Smooth muscle cell (in vitro differentiated cells): ENCODE data around the gene MUSK. TPM values are rescaled to one million over a fixed set of nuclear protein-coding genes. Genes with fewer than 3 reads are reported as not detected.
A peak's percentile ranks its signal among the peaks of the same experiment; 100 is the strongest.

Experiments
- DNase-seq: peaks from one replicate; lab custom pipeline; 2025; ENCODE audit not compliant: unreplicated experiment; lab: John Stamatoyannopoulos, UW
- H2AFZ ChIP-seq: fragments of 200-600 bp; sonication (generic); 2 replicates; pipeline ENCODE4 v1.6.0; 2016; ENCODE audit warnings: antibody characterized with exemption, low read depth, mild to moderate bottlenecking
- H3F3A ChIP-seq: fragments of 200-600 bp; sonication (generic); 2 replicates; pipeline ENCODE4 v1.6.0; 2017; ENCODE audit warnings: antibody characterized with exemption, low read depth
- H3K27ac ChIP-seq: fragments of 200-600 bp; sonication (generic); 2 replicates; pipeline ENCODE4 v1.5.1; 2016; ENCODE audit warnings: low read depth, mild to moderate bottlenecking
- H3K27me3 ChIP-seq: fragments of 200-600 bp; sonication (generic); 2 replicates; pipeline ENCODE4 v1.6.1; 2016; ENCODE audit warnings: low read depth, mild to moderate bottlenecking
- H3K36me3 ChIP-seq: fragments of 200-600 bp; sonication (generic); 2 replicates; pipeline ENCODE4 v1.5.1; 2016; ENCODE audit warnings: low read depth
- H3K4me1 ChIP-seq: fragments of 200-600 bp; sonication (generic); 2 replicates; pipeline ENCODE4 v1.5.1; 2016; ENCODE audit warnings: low read depth
- H3K4me2 ChIP-seq: fragments of 200-600 bp; sonication (generic); 2 replicates; pipeline ENCODE4 v1.6.0; 2016; ENCODE audit warnings: mild to moderate bottlenecking
- H3K4me3 ChIP-seq: fragments of 200-600 bp; sonication (generic); 2 replicates; pipeline ENCODE4 v1.5.1; 2016; ENCODE audit warnings: mild to moderate bottlenecking
- H3K79me2 ChIP-seq: fragments of 200-600 bp; sonication (generic); 2 replicates; pipeline ENCODE4 v1.6.0; 2016; ENCODE audit warnings: low read depth, mild to moderate bottlenecking
- H3K9ac ChIP-seq: fragments of 200-600 bp; sonication (generic); 2 replicates; pipeline ENCODE4 v1.6.0; 2016; ENCODE audit warnings: low read depth
- H3K9me3 ChIP-seq: fragments of 200-600 bp; sonication (generic); replicated peaks from 2 replicates; pipeline ENCODE4 v1.5.1; 2016; ENCODE audit warnings: low read depth
- H4K20me1 ChIP-seq: fragments of 200-600 bp; sonication (generic); 2 replicates; pipeline ENCODE4 v1.6.0; 2016; ENCODE audit warnings: low read depth
- WGBS: methylation state at CpG from one replicate; pipeline ENCODE4 v1.1.7; 2016; ENCODE audit warnings: low lambda C conversion rate; 5-methylcytosine and 5-hydroxymethylcytosine counted together
- polyA plus RNA-seq: library from polyadenylated mRNA; unstranded; fragments of >200 nt; fragmentation: Nextera tagmentation; extraction: Ambion mirVana; gene quantifications from 2 replicates; pipeline ENCODE4 v1.2.1, GENCODE V29; 2016
- total RNA-seq: library from RNA; depleted of rRNA; stranded (reverse); fragments of >200 nt; gene quantifications from 2 replicates; pipeline ENCODE4 v1.2.3, GENCODE V29; 2014
- TF ChIP-seq, protein P1 (sequence below): fragments of 200-600 bp; sonication (generic); IDR thresholded peaks from 2 replicates; pipeline ENCODE4 v1.5.1; 2017; ENCODE audit warnings: borderline replicate concordance, mild to moderate bottlenecking, antibody characterized with exemption; ENCODE audit not compliant: insufficient read depth, poor library complexity, severe bottlenecking

MUSK gene
- total and polyA plus RNA-seq, 2 experiments from 2014 or later, result not detected

GRCh38 chr9:110764006-110764405 is 95.4 kb downstream of the MUSK start:
- no peaks in the 10 kb centered on the region for H3F3A ChIP-seq
- WGBS, result 90% methylated on average over 3 of the region's 3 CpGs
- H3K36me3 ChIP-seq, result no peaks in the 10 kb centered on the region
- H4K20me1 ChIP-seq, result no peaks in the 10 kb centered on the region
- peak overlapping the region; percentile 61 for H3K27ac ChIP-seq
- H3K4me2 ChIP-seq, result no peak overlapping the region
- H3K9ac ChIP-seq, result no peak overlapping the region
- no peak overlapping the region for H3K4me3 ChIP-seq
- H3K9me3 ChIP-seq, result no peaks in the 10 kb centered on the region
- H2AFZ ChIP-seq, result no peak overlapping the region
- H3K79me2 ChIP-seq, result no peaks in the 10 kb centered on the region
- H3K27me3 ChIP-seq, result no peaks in the 10 kb centered on the region
- no peak for DNase-seq
- TF ChIP-seq, protein P1, sequence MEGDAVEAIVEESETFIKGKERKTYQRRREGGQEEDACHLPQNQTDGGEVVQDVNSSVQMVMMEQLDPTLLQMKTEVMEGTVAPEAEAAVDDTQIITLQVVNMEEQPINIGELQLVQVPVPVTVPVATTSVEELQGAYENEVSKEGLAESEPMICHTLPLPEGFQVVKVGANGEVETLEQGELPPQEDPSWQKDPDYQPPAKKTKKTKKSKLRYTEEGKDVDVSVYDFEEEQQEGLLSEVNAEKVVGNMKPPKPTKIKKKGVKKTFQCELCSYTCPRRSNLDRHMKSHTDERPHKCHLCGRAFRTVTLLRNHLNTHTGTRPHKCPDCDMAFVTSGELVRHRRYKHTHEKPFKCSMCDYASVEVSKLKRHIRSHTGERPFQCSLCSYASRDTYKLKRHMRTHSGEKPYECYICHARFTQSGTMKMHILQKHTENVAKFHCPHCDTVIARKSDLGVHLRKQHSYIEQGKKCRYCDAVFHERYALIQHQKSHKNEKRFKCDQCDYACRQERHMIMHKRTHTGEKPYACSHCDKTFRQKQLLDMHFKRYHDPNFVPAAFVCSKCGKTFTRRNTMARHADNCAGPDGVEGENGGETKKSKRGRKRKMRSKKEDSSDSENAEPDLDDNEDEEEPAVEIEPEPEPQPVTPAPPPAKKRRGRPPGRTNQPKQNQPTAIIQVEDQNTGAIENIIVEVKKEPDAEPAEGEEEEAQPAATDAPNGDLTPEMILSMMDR, result no peak
- H3K4me1 ChIP-seq, result no peaks in the 10 kb centered on the region

- Histone ChIP-seq H3K79me2 (no peaks in the 10 kb centered on the region), H3F3A (no peaks in the 10 kb centered on the region), H3K27ac (no peak overlapping the region), H3K36me3 (no peaks in the 10 kb centered on the region), H4K20me1 (no peaks in the 10 kb centered on the region), H3K4me3 (no peak overlapping the region), H3K9me3 (no peaks in the 10 kb centered on the region), H3K4me1 (no peaks in the 10 kb centered on the region), H3K4me2 (no peak overlapping the region), H2AFZ (no peak overlapping the region), H3K9ac (no peak overlapping the region), H3K27me3 (no peaks in the 10 kb centered on the region)
- DNase-seq, result no peak
- TF ChIP-seq, protein P1, result no peak
- 86% methylated on average over 2 of the region's 2 CpGs for WGBS
These were observed 97.3 kb downstream of the MUSK start for GRCh38 chr9:110765926-110766325.

GRCh38 chr9:110767559-110768063 is 99.0 kb downstream of the MUSK start:
- TF ChIP-seq, protein P1, result no peak
- H4K20me1 ChIP-seq, result no peaks in the 10 kb centered on the region
- H3K4me2 ChIP-seq, result no peak overlapping the region
- H3F3A ChIP-seq, result no peaks in the 10 kb centered on the region
- WGBS, result 82% methylated on average over 6 of the region's 6 CpGs
- no peaks in the 10 kb centered on the region for H3K9me3 ChIP-seq
- no peak overlapping the region for H3K27ac ChIP-seq
- no peaks in the 10 kb centered on the region for H3K36me3 ChIP-seq
- no peak overlapping the region for H2AFZ ChIP-seq
- no peak overlapping the region for H3K4me3 ChIP-seq
- H3K4me1 ChIP-seq, result no peaks in the 10 kb centered on the region
- DNase-seq, result no peak
- no peak overlapping the region for H3K9ac ChIP-seq
- H3K79me2 ChIP-seq, result no peaks in the 10 kb centered on the region
- H3K27me3 ChIP-seq, result no peaks in the 10 kb centered on the region

GRCh38 chr9:110768886-110769285 is 100.3 kb downstream of the MUSK start:
- H3K27me3 ChIP-seq, result no peaks in the 10 kb centered on the region
- no peak overlapping the region for H3K4me3 ChIP-seq
- H3K36me3 ChIP-seq, result no peaks in the 10 kb centered on the region
- no peak overlapping the region for H3K4me2 ChIP-seq
- H3K9ac ChIP-seq, result no peak overlapping the region
- TF ChIP-seq, protein P1, result no peak
- H2AFZ ChIP-seq, result no peak overlapping the region
- no peaks in the 10 kb centered on the region for H3F3A ChIP-seq
- H4K20me1 ChIP-seq, result no peaks in the 10 kb centered on the region
- no peaks in the 10 kb centered on the region for H3K79me2 ChIP-seq
- DNase-seq, result no peak
- H3K9me3 ChIP-seq, result no peaks in the 10 kb centered on the region
- H3K27ac ChIP-seq, result no peak overlapping the region
- 89% methylated on average over 2 of the region's 2 CpGs for WGBS
- H3K4me1 ChIP-seq, result no peaks in the 10 kb centered on the region
